ENCODE measurements around the gene FAM163B.

- TF ChIP-seq CTCF (conservative IDR thresholded peaks at IDR 0.05 in 1 of 2, IDR thresholded peaks at IDR 0.05 in 1 of 2; ENCODE audit: extremely low read depth in 1 of 2, insufficient read depth in 1 of 2, low read depth in 1 of 2, low read length in 2 of 2) (no peak), EZH2 (IDR thresholded peaks at IDR 0.05; ENCODE audit: borderline replicate concordance, low read length) (no peak)
These were observed 71.9 kb downstream of the FAM163B start for GRCh38 chr9:133537257-133537656.

Measured in mammary epithelial cell (primary cell).